ENCODE measurements around the gene SMTNL1.

Gene SMTNL1

GRCh38 chr11:57536947-57537619 lies at the start of gene SMTNL1:
SMTNL1 (plus strand) TSS chr11:57537595; CDS start chr11:57542643, 5,048 bp downstream.
- no peak for DNase-seq
- in situ Hi-C loops (cut with MboI; ENCODE audit: low pct_unique_long_range_greater_than_20kb, low sequenced_read_pairs): no loop called here

- in situ Hi-C loops (cut with MboI; ENCODE audit: low pct_unique_long_range_greater_than_20kb, low sequenced_read_pairs): loop anchor here (25.0 kb wide), 1 partner anchor 99 kb away; the partner anchor contains the start of gene SERPING1
Measured at GRCh38 chr11:57487920-57488659, 49.3 kb upstream of the SMTNL1 start.

GRCh38 chr11:57490456-57491248 lies 46.7 kb upstream of the SMTNL1 start:
- no peak for DNase-seq
- in situ Hi-C loops (cut with MboI; ENCODE audit: low pct_unique_long_range_greater_than_20kb, low sequenced_read_pairs): loop anchor here (10.0 to 25.0 kb wide), 2 partner anchors 97 to 154 kb away; partner anchors contain the start of genes SERPING1 and YPEL4

More at GRCh38 chr11:57487920-57488659, 49.3 kb upstream of the SMTNL1 start:
- DNase-seq: no peak

- in situ Hi-C loops (cut with MboI; ENCODE audit: low pct_unique_long_range_greater_than_20kb, low sequenced_read_pairs): loop anchor here (10.0 to 25.0 kb wide), 2 partner anchors 96 to 153 kb away; partner anchors contain the start of genes SERPING1 and YPEL4
- DNase-seq: peak; percentile 73
Measured at GRCh38 chr11:57491371-57492061, 45.9 kb upstream of the SMTNL1 start.

GRCh38 chr11:57493507-57494503 lies 43.6 kb upstream of the SMTNL1 start:
- peak; percentile 59 for DNase-seq
- in situ Hi-C loops (cut with MboI; ENCODE audit: low pct_unique_long_range_greater_than_20kb, low sequenced_read_pairs): loop anchor here (10.0 to 25.0 kb wide), 2 partner anchors 93 to 151 kb away; partner anchors contain the start of genes SERPING1 and YPEL4

- in situ Hi-C loops (cut with MboI; ENCODE audit: low pct_unique_long_range_greater_than_20kb, low sequenced_read_pairs): loop anchor here (10.0 to 25.0 kb wide), 2 partner anchors 91 to 149 kb away; partner anchors contain the start of genes SERPING1 and YPEL4
- DNase-seq: no peak
Measured at GRCh38 chr11:57496109-57496820, 41.1 kb upstream of the SMTNL1 start.

- DNase-seq: no peak
- in situ Hi-C loops (cut with MboI; ENCODE audit: low pct_unique_long_range_greater_than_20kb, low sequenced_read_pairs): loop anchor here (10.0 to 25.0 kb wide), 2 partner anchors 90 to 147 kb away; partner anchors contain the start of genes SERPING1 and YPEL4
Measured at GRCh38 chr11:57497303-57498247, 39.8 kb upstream of the SMTNL1 start.

- in situ Hi-C loops (cut with MboI; ENCODE audit: low pct_unique_long_range_greater_than_20kb, low sequenced_read_pairs): loop anchor here (10.0 to 25.0 kb wide), 2 partner anchors 89 to 146 kb away; partner anchors contain the start of genes SERPING1 and YPEL4
- DNase-seq: no peak
Measured at GRCh38 chr11:57498540-57498939, 38.9 kb upstream of the SMTNL1 start.

- in situ Hi-C loops (cut with MboI; ENCODE audit: low pct_unique_long_range_greater_than_20kb, low sequenced_read_pairs): loop anchor here (10.0 to 25.0 kb wide), 2 partner anchors 88 to 145 kb away; partner anchors contain the start of genes SERPING1 and YPEL4
- no peak for DNase-seq
Measured at GRCh38 chr11:57499413-57499982, 37.9 kb upstream of the SMTNL1 start.

GRCh38 chr11:57499983-57500461 lies 37.4 kb upstream of the SMTNL1 start:
- in situ Hi-C loops (cut with MboI; ENCODE audit: low pct_unique_long_range_greater_than_20kb, low sequenced_read_pairs): loop anchor here (10.0 to 25.0 kb wide), 2 partner anchors 87 to 145 kb away; partner anchors contain the start of genes SERPING1 and YPEL4
- no peak for DNase-seq

- DNase-seq: no peak
- in situ Hi-C loops (cut with MboI; ENCODE audit: low pct_unique_long_range_greater_than_20kb, low sequenced_read_pairs): no loop called here
Measured at GRCh38 chr11:57500515-57500914, 36.9 kb upstream of the SMTNL1 start.

GRCh38 chr11:57500926-57501325 lies 36.5 kb upstream of the SMTNL1 start:
- in situ Hi-C loops (cut with MboI; ENCODE audit: low pct_unique_long_range_greater_than_20kb, low sequenced_read_pairs): no loop called here
- DNase-seq: no peak

- in situ Hi-C loops (cut with MboI; ENCODE audit: low pct_unique_long_range_greater_than_20kb, low sequenced_read_pairs): no loop called here
- DNase-seq: no peak
Measured at GRCh38 chr11:57501953-57502352, 35.4 kb upstream of the SMTNL1 start.

GRCh38 chr11:57502376-57502775 lies 35.0 kb upstream of the SMTNL1 start:
- DNase-seq: no peak
- in situ Hi-C loops (cut with MboI; ENCODE audit: low pct_unique_long_range_greater_than_20kb, low sequenced_read_pairs): no loop called here

- DNase-seq: no peak
- in situ Hi-C loops (cut with MboI; ENCODE audit: low pct_unique_long_range_greater_than_20kb, low sequenced_read_pairs): no loop called here
Measured at GRCh38 chr11:57502870-57503269, 34.5 kb upstream of the SMTNL1 start.
